ENCODE data around the gene TBX4.

GRCh38 chr17:61411261-61412142, 40.7 kb upstream of the TBX4 start:
- TF ChIP-seq, protein P1, sequence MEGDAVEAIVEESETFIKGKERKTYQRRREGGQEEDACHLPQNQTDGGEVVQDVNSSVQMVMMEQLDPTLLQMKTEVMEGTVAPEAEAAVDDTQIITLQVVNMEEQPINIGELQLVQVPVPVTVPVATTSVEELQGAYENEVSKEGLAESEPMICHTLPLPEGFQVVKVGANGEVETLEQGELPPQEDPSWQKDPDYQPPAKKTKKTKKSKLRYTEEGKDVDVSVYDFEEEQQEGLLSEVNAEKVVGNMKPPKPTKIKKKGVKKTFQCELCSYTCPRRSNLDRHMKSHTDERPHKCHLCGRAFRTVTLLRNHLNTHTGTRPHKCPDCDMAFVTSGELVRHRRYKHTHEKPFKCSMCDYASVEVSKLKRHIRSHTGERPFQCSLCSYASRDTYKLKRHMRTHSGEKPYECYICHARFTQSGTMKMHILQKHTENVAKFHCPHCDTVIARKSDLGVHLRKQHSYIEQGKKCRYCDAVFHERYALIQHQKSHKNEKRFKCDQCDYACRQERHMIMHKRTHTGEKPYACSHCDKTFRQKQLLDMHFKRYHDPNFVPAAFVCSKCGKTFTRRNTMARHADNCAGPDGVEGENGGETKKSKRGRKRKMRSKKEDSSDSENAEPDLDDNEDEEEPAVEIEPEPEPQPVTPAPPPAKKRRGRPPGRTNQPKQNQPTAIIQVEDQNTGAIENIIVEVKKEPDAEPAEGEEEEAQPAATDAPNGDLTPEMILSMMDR (IDR thresholded peaks at IDR 0.05), result no peak
- TF ChIP-seq POLR2A (IDR thresholded peaks at IDR 0.05), result peak in 1 of 2 donors; percentile 15
- TF ChIP-seq EP300 (IDR thresholded peaks at IDR 0.05), result peak in 1 of 2 donors; percentile 5
